ENCODE data around the gene SEMA6A. TPM values are rescaled to one million over a fixed set of nuclear protein-coding genes. Genes with fewer than 3 reads are reported as not detected.

SEMA6A gene
- total and polyA plus RNA-seq, 7 donors, result 4.9 to 55.7 (median 25.0) TPM

DNA sequence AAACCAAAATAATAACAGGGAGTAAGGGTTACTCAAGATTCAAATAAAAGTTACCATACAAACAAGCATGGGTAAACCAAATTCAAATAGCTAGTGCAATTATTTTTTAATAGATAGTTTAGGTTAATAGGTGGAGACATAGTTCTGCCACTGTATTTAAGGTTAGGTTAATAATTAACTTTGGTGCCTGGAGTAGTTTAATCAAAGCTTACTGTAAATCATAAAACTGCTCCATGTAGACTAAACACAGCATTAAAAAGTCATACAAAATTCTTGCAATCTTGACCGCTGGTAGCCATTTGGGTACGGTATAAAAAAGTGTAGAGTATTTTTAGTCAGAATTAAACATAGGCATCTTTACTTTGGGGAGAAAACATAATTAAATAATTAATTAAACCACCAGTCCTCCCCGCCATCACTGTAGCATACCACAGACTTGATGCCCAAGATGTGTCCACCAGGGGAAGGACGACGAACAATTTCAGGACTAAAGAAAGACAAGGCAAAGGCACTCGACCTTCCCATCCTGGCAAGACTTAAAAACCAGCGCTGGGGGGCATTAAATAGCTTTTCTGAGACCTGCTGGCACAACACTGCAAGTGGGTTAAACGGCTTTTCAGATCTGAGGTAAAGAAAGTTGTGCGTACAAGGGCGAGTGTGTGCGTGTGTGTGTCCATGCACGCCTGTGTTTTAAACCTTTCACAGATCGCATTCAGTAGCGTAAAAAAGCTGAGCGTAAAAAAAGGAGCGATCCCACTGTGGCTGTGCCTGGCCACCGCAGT lies 2.9 kb downstream of the SEMA6A start:
- TF ChIP-seq, protein P1, sequence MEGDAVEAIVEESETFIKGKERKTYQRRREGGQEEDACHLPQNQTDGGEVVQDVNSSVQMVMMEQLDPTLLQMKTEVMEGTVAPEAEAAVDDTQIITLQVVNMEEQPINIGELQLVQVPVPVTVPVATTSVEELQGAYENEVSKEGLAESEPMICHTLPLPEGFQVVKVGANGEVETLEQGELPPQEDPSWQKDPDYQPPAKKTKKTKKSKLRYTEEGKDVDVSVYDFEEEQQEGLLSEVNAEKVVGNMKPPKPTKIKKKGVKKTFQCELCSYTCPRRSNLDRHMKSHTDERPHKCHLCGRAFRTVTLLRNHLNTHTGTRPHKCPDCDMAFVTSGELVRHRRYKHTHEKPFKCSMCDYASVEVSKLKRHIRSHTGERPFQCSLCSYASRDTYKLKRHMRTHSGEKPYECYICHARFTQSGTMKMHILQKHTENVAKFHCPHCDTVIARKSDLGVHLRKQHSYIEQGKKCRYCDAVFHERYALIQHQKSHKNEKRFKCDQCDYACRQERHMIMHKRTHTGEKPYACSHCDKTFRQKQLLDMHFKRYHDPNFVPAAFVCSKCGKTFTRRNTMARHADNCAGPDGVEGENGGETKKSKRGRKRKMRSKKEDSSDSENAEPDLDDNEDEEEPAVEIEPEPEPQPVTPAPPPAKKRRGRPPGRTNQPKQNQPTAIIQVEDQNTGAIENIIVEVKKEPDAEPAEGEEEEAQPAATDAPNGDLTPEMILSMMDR (IDR thresholded peaks at IDR 0.05), result peak in 2 of 4 experiments; percentile 19 to 34
- no peak for TF ChIP-seq EP300 (IDR thresholded peaks at IDR 0.05)
- 9 to 31% methylated on average over 17 of the region's 17 CpGs for WGBS, 2 donors
- Histone ChIP-seq H3K9me3 (no peaks in the 10 kb centered on the region), H3K36me3 (no peaks in the 10 kb centered on the region), H3K4me1 (peaks cover 6 to 46% (median 28%) of the 10 kb centered on the region in 4 donors), H3K27ac (peak overlapping the region in 3 of 4 donors; percentile 81 to 85 (median 84)), H3K4me3 (peak overlapping the region; percentile 79 to 83 (median 82)), H3K27me3 (no peaks in the 10 kb centered on the region)
- DNase-seq, result no peak
- intact Hi-C loops (cut with DNase I), result loop anchor here (2.0 to 10.0 kb wide), 8 partner anchors 129 to 1163 kb away; no protein-coding TSS in a partner anchor

DNA sequence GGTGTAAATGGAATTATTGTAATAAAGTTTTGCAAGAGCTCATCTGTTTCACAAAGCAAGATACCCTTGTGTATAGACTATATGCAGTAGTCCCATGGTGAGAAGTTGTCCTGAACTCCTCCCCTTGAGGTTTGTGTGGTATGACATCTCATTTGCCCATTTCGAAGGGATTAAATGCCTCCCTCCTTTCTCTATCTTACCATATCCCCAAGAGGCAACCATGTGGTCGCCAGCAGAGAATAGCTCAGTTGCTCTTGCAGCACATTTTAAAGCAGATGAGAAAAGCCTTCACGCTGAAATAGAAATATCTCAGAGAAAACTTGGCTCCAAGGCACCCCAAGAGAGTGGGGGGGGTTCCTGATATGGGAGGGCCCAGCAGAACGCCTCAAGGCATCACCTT lies 4.6 kb downstream of the SEMA6A start:
- Histone ChIP-seq H3K4me3 (no peak overlapping the region), H3K36me3 (no peaks in the 10 kb centered on the region), H3K9me3 (no peaks in the 10 kb centered on the region), H3K27me3 (no peaks in the 10 kb centered on the region), H3K4me1 (peaks cover 5 to 51% (median 22%) of the 10 kb centered on the region in 4 donors), H3K27ac (no peak overlapping the region)
- TF ChIP-seq, protein P1 (IDR thresholded peaks at IDR 0.05), result no peak
- no peak for TF ChIP-seq EP300 (IDR thresholded peaks at IDR 0.05)
- TF ChIP-seq POLR2A (IDR thresholded peaks at IDR 0.05), result no peak
- no peak for TF ChIP-seq POLR2AphosphoS5 (IDR thresholded peaks at IDR 0.05)
- intact Hi-C loops (cut with DNase I), result loop anchor here (5.0 to 10.0 kb wide), 7 partner anchors 128 to 1165 kb away; no protein-coding TSS in a partner anchor
- DNase-seq, result no peak
- WGBS, 2 donors, result 64% methylated on average over 4 of the region's 4 CpGs

DNA sequence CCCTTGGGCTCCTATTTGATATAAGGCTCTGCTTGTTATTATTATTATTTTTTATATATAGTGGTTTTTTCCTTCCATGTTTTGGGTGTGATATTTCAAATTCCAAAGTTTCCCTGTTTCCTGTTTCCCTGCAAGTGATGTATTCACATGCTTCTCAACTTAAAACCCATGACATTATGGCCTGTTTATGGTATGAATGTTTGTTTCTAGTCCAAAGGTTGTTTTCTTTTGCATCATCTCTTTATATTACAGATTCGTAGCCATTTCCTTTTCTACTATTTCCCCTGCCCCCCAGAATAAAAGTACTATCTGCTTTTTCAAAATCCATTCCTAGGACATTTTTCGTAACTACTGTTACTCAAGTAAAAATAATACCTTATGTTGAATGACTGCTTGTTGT lies 7.5 kb downstream of the SEMA6A start:
- peaks cover 0 to 72% (median 25%) of the 10 kb centered on the region in 4 donors for H3K4me1 ChIP-seq
- intact Hi-C loops (cut with DNase I), result no loop called here
- no peak for DNase-seq
- no peak overlapping the region for H3K4me3 ChIP-seq
- H3K36me3 ChIP-seq, result no peaks in the 10 kb centered on the region
- WGBS, 2 donors, result 38 to 55% methylated on average over 2 of the region's 2 CpGs
- no peaks in the 10 kb centered on the region for H3K27me3 ChIP-seq
- H3K27ac ChIP-seq, result no peak overlapping the region
- TF ChIP-seq, protein P1 (IDR thresholded peaks at IDR 0.05), result no peak
- no peaks in the 10 kb centered on the region for H3K9me3 ChIP-seq

DNA sequence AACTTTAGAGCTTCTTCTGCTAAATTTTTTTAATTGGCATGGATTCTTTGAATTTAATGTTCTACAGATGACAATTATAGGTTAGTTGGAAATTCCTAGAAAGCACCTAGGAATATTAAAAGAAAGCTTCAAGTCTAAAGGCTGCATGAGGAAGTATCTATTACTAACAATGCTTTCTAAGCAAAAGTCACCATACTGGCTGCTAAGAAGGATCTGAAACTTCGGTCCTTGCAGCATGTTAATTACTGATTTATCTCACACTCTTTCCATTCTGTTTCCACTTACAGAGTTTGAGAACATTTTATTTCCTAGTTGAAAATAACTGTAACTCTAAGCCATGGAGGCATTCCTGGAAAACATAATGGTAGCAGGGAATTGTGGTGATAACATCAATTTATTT lies 8.4 kb downstream of the SEMA6A start:
- no peak for TF ChIP-seq POLR2AphosphoS5 (IDR thresholded peaks at IDR 0.05)
- no peak for TF ChIP-seq EP300 (IDR thresholded peaks at IDR 0.05)
- TF ChIP-seq POLR2A (IDR thresholded peaks at IDR 0.05), result no peak
- TF ChIP-seq, protein P1 (IDR thresholded peaks at IDR 0.05), result no peak
- intact Hi-C loops (cut with DNase I), result no loop called here
- H3K4me3 ChIP-seq, result no peak overlapping the region
- no peaks in the 10 kb centered on the region for H3K27me3 ChIP-seq
- WGBS, 2 donors, result 38 to 47% methylated on average over 1 of the region's 1 CpG
- no peak overlapping the region for H3K27ac ChIP-seq
- DNase-seq, result no peak
- peaks cover 0 to 66% (median 17%) of the 10 kb centered on the region in 4 donors for H3K4me1 ChIP-seq
- H3K9me3 ChIP-seq, result no peaks in the 10 kb centered on the region
- H3K36me3 ChIP-seq, result no peaks in the 10 kb centered on the region

Measured in sigmoid colon (tissue), 7 donors.